Thyroid gland (tissue), 4 donors: ENCODE measurements around the gene TSPAN4. TPM values are rescaled to one million over a fixed set of nuclear protein-coding genes. Genes with fewer than 3 reads are reported as not detected.
A peak's percentile ranks its signal among the peaks of the same experiment; 100 is the strongest.

Experiments
- DNase-seq, 2 donors: peaks; one replicate each; pipeline ENCODE4 v3.0.0-alpha.2; 2019
- H3K27ac ChIP-seq, 3 donors: fragments of 200-600 bp; sonication (generic); 1 replicate in 2 of 3; 2 replicates in 1 of 3; pipeline ENCODE4 v1.5.1; 2016 to 2019; ENCODE audit warnings: mild to moderate bottlenecking in 1 of 3, moderate library complexity in 1 of 3
- H3K27me3 ChIP-seq: fragments of 200-600 bp; sonication (generic); one replicate; pipeline ENCODE4 v1.5.1; 2019
- H3K36me3 ChIP-seq, 2 donors: fragments of 200-600 bp; sonication (generic); one replicate each; pipeline ENCODE4 v1.5.1; 2016 to 2019
- H3K4me1 ChIP-seq, 2 donors: fragments of 200-600 bp; sonication (generic); one replicate each; pipeline ENCODE4 v1.5.1; 2017 to 2019
- H3K4me3 ChIP-seq, 3 donors: fragments of 200-600 bp; sonication (generic); replicated peaks in 1 of 3; 1 replicate in 2 of 3; 2 replicates in 1 of 3; pipeline ENCODE4 v1.5.1; 2016; ENCODE audit warnings: mild to moderate bottlenecking in 1 of 3
- H3K9me3 ChIP-seq: fragments of 200-600 bp; sonication (generic); one replicate; pipeline ENCODE4 v1.5.1; 2017
- POLR2A ChIP-seq, 2 donors: fragments of 450-650 bp; IDR thresholded peaks; one replicate each; pipeline ENCODE4 v1.6.1; 2017; ENCODE audit warnings: antibody characterized with exemption in 2 of 2, mild to moderate bottlenecking in 2 of 2, moderate library complexity in 1 of 2
- WGBS, 2 donors: methylation state at CpG; one replicate each; pipeline ENCODE4 v1.1.5; 2017; 5-methylcytosine and 5-hydroxymethylcytosine counted together
- intact Hi-C: fragments of 100-400 bp; cut with DNase I; formaldehyde crosslinking; loops from one replicate; pipeline ENCODE4 v1.15.1; 2023
- total RNA-seq, 4 donors: library from RNA; depleted of rRNA; stranded (reverse); fragments of >200 nt; gene quantifications; one replicate each; pipeline ENCODE4 v1.2.3, GENCODE V29; 2016
- TF ChIP-seq, protein P1 (sequence below), 6 experiments: fragments of 200-600 bp in 3 of 6; fragments of 450-650 bp in 3 of 6; sonication (generic) in 3 of 6; IDR thresholded peaks; one replicate each; pipeline ENCODE4 v1.5.1; 2016 to 2019; ENCODE audit warnings: antibody characterized with exemption in 6 of 6, mild to moderate bottlenecking in 2 of 6, inconsistent platforms in 1 of 6, moderate library complexity in 1 of 6

The TSPAN4 gene
- total RNA-seq, 4 donors from 2014 or later: 86.1 to 127 (median 107) TPM

DNA sequence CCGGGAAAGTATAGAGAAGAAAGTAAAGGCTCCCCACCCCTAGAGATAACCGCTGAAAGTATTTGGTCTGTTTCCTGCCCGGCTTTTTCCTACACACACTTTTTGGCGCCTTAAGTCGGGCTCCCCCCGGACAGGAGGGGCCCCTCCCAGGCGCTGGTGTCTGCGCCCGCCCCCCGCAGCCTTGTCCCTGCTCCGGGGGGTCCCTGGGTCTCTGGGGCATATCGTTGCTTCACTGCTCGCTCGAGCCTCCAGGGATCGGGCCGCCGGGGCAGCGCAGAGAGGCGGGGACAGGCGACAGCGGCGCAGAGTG, 15.9 kb upstream of the TSPAN4 start:
- Histone ChIP-seq H3K27me3 (no peaks in the 10 kb centered on the region), H3K27ac (peak overlapping the region in 2 of 3 donors; percentile 49 to 56), H3K36me3 (peaks cover 28 to 36% of the 10 kb centered on the region in 2 donors), H3K4me1 (peaks cover 43 to 52% of the 10 kb centered on the region in 2 donors), H3K9me3 (no peaks in the 10 kb centered on the region), H3K4me3 (peak overlapping the region in 1 of 3 donors; percentile 36)
- TF ChIP-seq, protein P1, sequence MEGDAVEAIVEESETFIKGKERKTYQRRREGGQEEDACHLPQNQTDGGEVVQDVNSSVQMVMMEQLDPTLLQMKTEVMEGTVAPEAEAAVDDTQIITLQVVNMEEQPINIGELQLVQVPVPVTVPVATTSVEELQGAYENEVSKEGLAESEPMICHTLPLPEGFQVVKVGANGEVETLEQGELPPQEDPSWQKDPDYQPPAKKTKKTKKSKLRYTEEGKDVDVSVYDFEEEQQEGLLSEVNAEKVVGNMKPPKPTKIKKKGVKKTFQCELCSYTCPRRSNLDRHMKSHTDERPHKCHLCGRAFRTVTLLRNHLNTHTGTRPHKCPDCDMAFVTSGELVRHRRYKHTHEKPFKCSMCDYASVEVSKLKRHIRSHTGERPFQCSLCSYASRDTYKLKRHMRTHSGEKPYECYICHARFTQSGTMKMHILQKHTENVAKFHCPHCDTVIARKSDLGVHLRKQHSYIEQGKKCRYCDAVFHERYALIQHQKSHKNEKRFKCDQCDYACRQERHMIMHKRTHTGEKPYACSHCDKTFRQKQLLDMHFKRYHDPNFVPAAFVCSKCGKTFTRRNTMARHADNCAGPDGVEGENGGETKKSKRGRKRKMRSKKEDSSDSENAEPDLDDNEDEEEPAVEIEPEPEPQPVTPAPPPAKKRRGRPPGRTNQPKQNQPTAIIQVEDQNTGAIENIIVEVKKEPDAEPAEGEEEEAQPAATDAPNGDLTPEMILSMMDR (IDR thresholded peaks at IDR 0.05): no peak
- no peak for TF ChIP-seq POLR2A (IDR thresholded peaks at IDR 0.05)
- intact Hi-C loops: loop anchor here (10.0 kb wide), 1 partner anchor 88 kb away; the partner anchor contains the start of gene CHID1
- 3 to 6% methylated on average over 5 to 12 of the region's 22 CpGs for WGBS, 2 donors
- no peak for DNase-seq

- peak overlapping the region in 1 of 3 donors; percentile 36 for H3K4me3 ChIP-seq
- H3K27me3 ChIP-seq: no peaks in the 10 kb centered on the region
- intact Hi-C loops: loop anchor here (10.0 kb wide), 1 partner anchor 87 kb away; the partner anchor contains the start of gene CHID1
- TF ChIP-seq POLR2A (IDR thresholded peaks at IDR 0.05): no peak
- TF ChIP-seq, protein P1 (IDR thresholded peaks at IDR 0.05): no peak
- no peaks in the 10 kb centered on the region for H3K9me3 ChIP-seq
- peaks cover 27 to 33% of the 10 kb centered on the region in 2 donors for H3K36me3 ChIP-seq
- 14 to 21% methylated on average over 10 to 13 of the region's 66 CpGs for WGBS, 2 donors
- DNase-seq: no peak
- peaks cover 49 to 56% of the 10 kb centered on the region in 2 donors for H3K4me1 ChIP-seq
- H3K27ac ChIP-seq: peak overlapping the region in 2 of 3 donors; percentile 49 to 56
These were observed 15.3 kb upstream of the TSPAN4 start for GRCh38 chr11:827146-827896.

DNA sequence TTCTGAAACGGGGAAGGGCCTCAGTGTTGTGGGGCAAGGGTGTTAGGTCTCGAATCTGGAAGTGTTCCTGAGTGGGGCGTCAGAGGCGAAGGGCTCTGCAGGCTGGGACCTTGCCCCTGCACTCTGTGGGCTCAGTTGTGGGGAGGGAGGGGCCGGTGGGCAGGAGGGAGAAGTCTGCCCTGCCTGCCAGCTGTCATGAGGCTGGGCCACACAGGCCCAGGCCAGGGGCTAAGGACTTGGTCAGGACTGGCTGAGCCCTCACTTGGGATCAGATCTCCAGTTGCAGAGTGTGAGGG, 14.8 kb upstream of the TSPAN4 start, which contains the start of gene CRACR2B:
CRACR2B (plus strand) TSS at position 23 of the 296 bp plus-strand sequence. CDS start 689 bp downstream, outside the sequence.
- H3K4me3 ChIP-seq: peak within 1 kb of the TSS in 1 of 3 donors; percentile 36

DNA sequence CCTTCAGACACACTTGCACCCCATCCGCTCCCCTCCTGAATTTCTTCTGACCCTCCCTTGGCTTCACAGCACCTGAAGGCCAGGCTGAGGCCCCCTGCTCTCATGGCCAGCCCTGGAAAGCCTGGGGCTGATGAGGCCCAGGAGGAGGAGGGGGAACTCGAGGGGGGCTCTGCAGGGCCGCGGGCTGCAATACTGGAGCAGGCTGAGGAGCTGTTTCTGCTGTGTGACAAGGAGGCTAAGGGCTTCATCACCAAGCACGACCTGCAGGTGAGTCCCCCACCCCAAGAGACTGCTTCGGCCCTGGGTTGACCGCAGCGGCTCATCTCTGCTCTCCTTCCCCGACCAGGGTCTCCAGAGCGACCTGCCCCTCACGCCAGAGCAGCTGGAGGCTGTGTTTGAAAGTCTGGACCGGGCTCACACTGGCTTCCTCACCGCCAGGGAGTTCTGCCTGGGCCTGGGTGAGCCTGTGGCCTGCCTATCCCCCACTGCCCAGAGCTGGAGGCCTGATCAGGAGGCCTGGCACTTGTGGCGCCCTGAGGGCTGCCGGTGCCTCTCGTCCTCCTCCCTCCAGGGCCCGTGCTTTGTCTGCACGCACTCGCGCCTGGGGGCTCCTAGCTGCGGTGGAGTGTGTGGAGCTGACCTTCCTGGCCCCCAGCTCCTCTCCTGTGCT, 14.0 kb upstream of the TSPAN4 start:
- no peak for DNase-seq
- 75 to 76% methylated on average over 9 to 15 of the region's 21 CpGs for WGBS, 2 donors
- Histone ChIP-seq H3K4me1 (peaks cover 55 to 62% of the 10 kb centered on the region in 2 donors), H3K27me3 (no peaks in the 10 kb centered on the region), H3K36me3 (peaks cover 16 to 21% of the 10 kb centered on the region in 2 donors), H3K4me3 (no peak overlapping the region), H3K9me3 (no peaks in the 10 kb centered on the region), H3K27ac (peak overlapping the region in 2 of 3 donors; percentile 49 to 56)
- TF ChIP-seq POLR2A (IDR thresholded peaks at IDR 0.05): no peak
- TF ChIP-seq, protein P1 (IDR thresholded peaks at IDR 0.05): no peak
- intact Hi-C loops: loop anchor here (10.0 kb wide), 1 partner anchor 86 kb away; the partner anchor contains the start of gene CHID1

More for the DNA sequence above, 14.8 kb upstream of the TSPAN4 start, which contains the start of gene CRACR2B:
- Histone ChIP-seq H3K36me3 (peaks cover 24 to 27% of the 10 kb centered on the region in 2 donors), H3K27me3 (no peaks in the 10 kb centered on the region), H3K4me1 (peaks cover 51 to 59% of the 10 kb centered on the region in 2 donors), H3K27ac (peak within 1 kb of the TSS in 2 of 3 donors; percentile 49 to 56), H3K9me3 (no peaks in the 10 kb centered on the region)
- 54 to 67% methylated on average over 5 of the region's 5 CpGs for WGBS, 2 donors
- DNase-seq: no peak
- intact Hi-C loops: loop anchor here (10.0 kb wide), 1 partner anchor 87 kb away; the partner anchor contains the start of gene CHID1
- TF ChIP-seq, protein P1 (IDR thresholded peaks at IDR 0.05): no peak
- TF ChIP-seq POLR2A (IDR thresholded peaks at IDR 0.05): no peak
